Suprapubic skin (tissue), 3 donors: ENCODE measurements around the gene SLAMF1.

ENCODE experiments used
- POLR2A ChIP-seq, 2 donors: fragments of 450-650 bp; IDR thresholded peaks; one replicate each; pipeline ENCODE4 v1.6.1; 2017; ENCODE audit warnings: antibody characterized with exemption in 2 of 2, mild to moderate bottlenecking in 2 of 2, moderate library complexity in 2 of 2
- TF ChIP-seq, protein P1 (sequence below), 2 donors: fragments of 200-600 bp in 1 of 2; fragments of 450-650 bp in 1 of 2; sonication (generic) in 1 of 2; IDR thresholded peaks; one replicate each; pipeline ENCODE4 v1.5.1; 2016 to 2019; ENCODE audit warnings: antibody characterized with exemption in 2 of 2, mild to moderate bottlenecking in 1 of 2, moderate library complexity in 1 of 2

DNA sequence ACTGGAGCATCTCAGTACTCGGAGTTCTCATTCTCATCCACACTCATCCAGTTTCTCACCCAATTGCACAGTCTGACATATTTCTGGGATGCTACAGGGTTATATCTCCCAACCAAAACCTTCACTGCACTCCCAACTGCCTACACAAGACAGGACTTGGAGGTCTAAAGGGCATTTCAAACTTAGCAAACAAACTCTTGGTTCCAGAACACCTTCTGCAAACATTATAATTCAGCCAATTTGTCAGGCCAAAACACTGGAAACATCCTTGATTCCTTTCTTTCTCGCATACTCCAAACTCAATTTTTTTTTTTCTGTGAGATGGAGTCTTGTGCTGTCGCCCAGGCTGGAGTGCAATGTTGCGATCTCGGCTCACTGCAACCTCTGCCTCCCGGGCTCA lies 7.9 kb downstream of the SLAMF1 start:
- TF ChIP-seq, protein P1, sequence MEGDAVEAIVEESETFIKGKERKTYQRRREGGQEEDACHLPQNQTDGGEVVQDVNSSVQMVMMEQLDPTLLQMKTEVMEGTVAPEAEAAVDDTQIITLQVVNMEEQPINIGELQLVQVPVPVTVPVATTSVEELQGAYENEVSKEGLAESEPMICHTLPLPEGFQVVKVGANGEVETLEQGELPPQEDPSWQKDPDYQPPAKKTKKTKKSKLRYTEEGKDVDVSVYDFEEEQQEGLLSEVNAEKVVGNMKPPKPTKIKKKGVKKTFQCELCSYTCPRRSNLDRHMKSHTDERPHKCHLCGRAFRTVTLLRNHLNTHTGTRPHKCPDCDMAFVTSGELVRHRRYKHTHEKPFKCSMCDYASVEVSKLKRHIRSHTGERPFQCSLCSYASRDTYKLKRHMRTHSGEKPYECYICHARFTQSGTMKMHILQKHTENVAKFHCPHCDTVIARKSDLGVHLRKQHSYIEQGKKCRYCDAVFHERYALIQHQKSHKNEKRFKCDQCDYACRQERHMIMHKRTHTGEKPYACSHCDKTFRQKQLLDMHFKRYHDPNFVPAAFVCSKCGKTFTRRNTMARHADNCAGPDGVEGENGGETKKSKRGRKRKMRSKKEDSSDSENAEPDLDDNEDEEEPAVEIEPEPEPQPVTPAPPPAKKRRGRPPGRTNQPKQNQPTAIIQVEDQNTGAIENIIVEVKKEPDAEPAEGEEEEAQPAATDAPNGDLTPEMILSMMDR (IDR thresholded peaks at IDR 0.05), result no peak
- no peak for TF ChIP-seq POLR2A (IDR thresholded peaks at IDR 0.05)
